A549 (cell line): ENCODE measurements around the gene BCAS3. TPM values are rescaled to one million over a fixed set of nuclear protein-coding genes. Genes with fewer than 3 reads are reported as not detected.

Source experiments
- ATAC-seq, 2 experiments: fragments of 200-7000 bp in 1 of 2; fragments of >200 bp in 1 of 2; cut with Nextera tagmentation in 1 of 2; cut with Tn5 transposase in 1 of 2; 3 replicates each; pipeline versions ENCODE4 v1.8.0 to v1.9.1; 2018 to 2020; ENCODE audit warnings: mild to moderate bottlenecking in 1 of 2, moderate library complexity in 1 of 2
- CTCF ChIA-PET: fragments of 300-600 bp; sonication (Branson Sonifier 250); formaldehyde crosslinking; extraction: SDS; loops from one replicate; lab custom pipeline; 2021; ENCODE audit warnings: antibody characterized with exemption, inconsistent platforms; lab: Yijun Ruan, JAX
- POLR2A ChIA-PET: fragments of 350-600 bp; formaldehyde crosslinking; extraction: SDS; loops from one replicate; lab custom pipeline; 2021; ENCODE audit warnings: antibody characterized with exemption, inconsistent platforms; lab: Yijun Ruan, JAX
- DNase-seq, 2 experiments: peaks; one replicate each; pipeline versions ENCODE4 v3.0.0 to v3.0.0-alpha.2; 2011 to 2016; ENCODE audit warnings: low read depth in 1 of 2, low spot score in 1 of 2
- FAIRE-seq: peaks from 2 replicates; lab custom pipeline; 2011; peaks lifted over from hg19 to GRCh38; lab: Jason Lieb, UNC
- H3K27ac ChIP-seq, 2 experiments: fragments of >200 bp; sonication (Bioruptor Twin); formaldehyde crosslinking; 3 replicates each; pipeline ENCODE4 v1.5.1; 2016 to 2017
- H3K4me1 ChIP-seq: fragments of >200 bp; sonication (Bioruptor Twin); formaldehyde crosslinking; 3 replicates; pipeline ENCODE4 v1.6.1; 2016
- H3K4me2 ChIP-seq: fragments of >200 bp; sonication (Bioruptor Twin); formaldehyde crosslinking; 3 replicates; pipeline ENCODE4 v1.6.1; 2016
- H3K4me3 ChIP-seq: fragments of >200 bp; sonication (Bioruptor Twin); formaldehyde crosslinking; 3 replicates; pipeline ENCODE4 v1.5.1; 2016
- H3K9me3 ChIP-seq: fragments of >200 bp; sonication (Bioruptor Twin); formaldehyde crosslinking; 3 replicates; pipeline ENCODE4 v1.6.1; 2016
- BHLHE40 ChIP-seq: IDR thresholded peaks from 2 replicates; pipeline ENCODE4 v1.6.1; 2012; ENCODE audit warnings: low read depth, low read length, inconsistent platforms
- CBX8 ChIP-seq: fragments of 200-600 bp; sonication (generic); IDR thresholded peaks from 2 replicates; pipeline ENCODE4 v1.6.1; 2016
- CEBPB ChIP-seq, 2 experiments: fragments of >200 bp in 1 of 2; sonication (Bioruptor Twin) in 1 of 2; formaldehyde crosslinking in 1 of 2; IDR thresholded peaks; 2 replicates each; pipeline ENCODE4 v1.6.1; 2012 to 2016
- CHD2 ChIP-seq: fragments of 150-350 bp; IDR thresholded peaks from 2 replicates; pipeline ENCODE4 v1.6.1; 2014; ENCODE audit warnings: low read length; ENCODE audit not compliant: partially characterized antibody
- CHD4 ChIP-seq: fragments of 200-600 bp; sonication (generic); IDR thresholded peaks from 2 replicates; pipeline ENCODE4 v1.6.1; 2016; ENCODE audit warnings: antibody characterized with exemption, mild to moderate bottlenecking, borderline replicate concordance
- EHF ChIP-seq: fragments of 250-450 bp; sonication (Bioruptor Pico); IDR thresholded peaks from 2 replicates; pipeline ENCODE4 v1.5.0; 2020; ENCODE audit warnings: mild to moderate bottlenecking
- FOXS1 ChIP-seq: fragments of 250-450 bp; sonication (Bioruptor Pico); IDR thresholded peaks from 2 replicates; pipeline ENCODE4 v1.5.0; 2020; ENCODE audit warnings: mild to moderate bottlenecking, moderate library complexity
- HDAC2 ChIP-seq: fragments of 200-600 bp; sonication (generic); IDR thresholded peaks from 2 replicates; pipeline ENCODE4 v1.6.1; 2016
- HEYL ChIP-seq: fragments of 250-450 bp; sonication (Bioruptor Pico); IDR thresholded peaks from 2 replicates; pipeline ENCODE4 v1.8.0; 2021; ENCODE audit warnings: mild to moderate bottlenecking, moderate library complexity
- HOXB13 ChIP-seq: fragments of 250-450 bp; sonication (Bioruptor Pico); IDR thresholded peaks from 2 replicates; pipeline ENCODE4 v1.5.0; 2020; ENCODE audit warnings: low read depth, mild to moderate bottlenecking, moderate library complexity
- KDM5A ChIP-seq: fragments of 200-600 bp; sonication (generic); IDR thresholded peaks from 2 replicates; pipeline ENCODE4 v1.6.1; 2016; ENCODE audit warnings: antibody characterized with exemption, mild to moderate bottlenecking
- MAFK ChIP-seq: fragments of 450-650 bp; IDR thresholded peaks from 2 replicates; pipeline ENCODE4 v1.6.1; 2014; ENCODE audit not compliant: partially characterized antibody
- MAZ ChIP-seq: fragments of 150-350 bp; IDR thresholded peaks from 2 replicates; pipeline ENCODE4 v1.6.1; 2014; ENCODE audit warnings: antibody characterized with exemption, low read depth, low read length, borderline replicate concordance
- RAD21 ChIP-seq, 2 experiments: fragments of >200 bp in 1 of 2; sonication (Bioruptor Twin) in 1 of 2; formaldehyde crosslinking in 1 of 2; IDR thresholded peaks in 1 of 2; conservative IDR thresholded peaks in 1 of 2; 2 replicates in 1 of 2; 3 replicates in 1 of 2; pipeline ENCODE4 v1.6.1; 2012 to 2018; ENCODE audit warnings: inconsistent platforms in 1 of 2
- RARB ChIP-seq: fragments of 250-450 bp; sonication (Bioruptor Pico); IDR thresholded peaks from 2 replicates; pipeline ENCODE4 v1.8.0; 2021; ENCODE audit warnings: mild to moderate bottlenecking, moderate library complexity
- SREBF2 ChIP-seq: fragments of 450-650 bp; IDR thresholded peaks from 2 replicates; pipeline ENCODE4 v1.6.1; 2014; ENCODE audit warnings: mild to moderate bottlenecking, moderate library complexity
- TFCP2L1 ChIP-seq: fragments of 250-450 bp; sonication (Bioruptor Pico); IDR thresholded peaks from 2 replicates; pipeline ENCODE4 v1.5.0; 2021; ENCODE audit warnings: mild to moderate bottlenecking
- TP53 ChIP-seq: fragments of 250-450 bp; sonication (Bioruptor Pico); IDR thresholded peaks from 2 replicates; pipeline ENCODE4 v1.5.0; 2021; ENCODE audit warnings: mild to moderate bottlenecking, moderate library complexity
- ZFP36 ChIP-seq: fragments of 450-650 bp; IDR thresholded peaks from 2 replicates; pipeline ENCODE4 v1.6.1; 2014; ENCODE audit warnings: borderline replicate concordance; ENCODE audit not compliant: partially characterized antibody
- ZNF302 ChIP-seq: fragments of 250-450 bp; sonication (Bioruptor Pico); IDR thresholded peaks from 2 replicates; pipeline ENCODE4 v1.9.0; 2021; ENCODE audit warnings: inconsistent platforms, mild to moderate bottlenecking, moderate library complexity
- WGBS: methylation state at CpG from one replicate; pipeline ENCODE4 v1.1.6; 2017; ENCODE audit errors: missing lambda C conversion rate; 5-methylcytosine and 5-hydroxymethylcytosine counted together
- polyA plus RNA-seq, 4 experiments: library from polyadenylated mRNA; depleted of rRNA in 3 of 4; stranded (reverse); fragments of >200 nt; fragmentation: RNase III in 1 of 4; extraction: RNeasy Plus Mini Kit Qiagen cat#74134 plus additional on column Dnase treatment in 1 of 4; gene quantifications; 2 replicates in 3 of 4; 3 replicates in 1 of 4; pipeline ENCODE4 v1.2.3, GENCODE V29; 2011 to 2017
- TF ChIP-seq, protein P1 (sequence below): fragments of >200 bp; sonication (Bioruptor Twin); formaldehyde crosslinking; IDR thresholded peaks from 3 replicates; pipeline ENCODE4 v1.6.1; 2016
- TF ChIP-seq, protein P2 (sequence below): IDR thresholded peaks from 2 replicates; pipeline ENCODE4 v1.6.1; 2012; ENCODE audit warnings: low read depth, borderline replicate concordance

BCAS3 gene
- polyA plus RNA-seq, 2 of the 4 experiments (the other 2 are of a cell fraction) = 14.7 to 43.4 TPM

DNA sequence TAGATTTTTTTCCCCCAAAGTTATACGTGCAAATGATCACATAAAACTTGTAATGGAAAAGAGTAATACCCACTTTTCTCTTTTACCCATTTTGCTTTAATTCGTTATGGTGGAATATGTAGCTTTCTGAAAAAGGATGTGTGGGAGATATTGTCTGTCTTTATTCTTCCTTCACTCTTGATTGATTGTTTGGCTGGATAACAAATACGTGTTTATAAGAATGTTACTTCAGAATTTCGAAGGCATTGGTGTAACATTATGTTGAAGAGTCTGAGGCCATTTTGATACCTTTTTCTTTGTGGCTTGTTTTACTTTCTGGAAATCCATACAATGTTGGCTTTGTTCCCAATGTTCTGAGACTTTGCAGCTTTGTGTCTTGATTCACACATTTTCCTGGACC is 71.4 kb downstream of the BCAS3 start:
- no peak overlapping the region for H3K4me3 ChIP-seq
- peak; percentile 59 for FAIRE-seq
- ChIA-PET POLR2A (no interaction called here), CTCF (interaction anchor here (0.5 kb wide), 1 partner anchor 24 kb away, joined by 4 read pairs; no protein-coding TSS in a partner anchor)
- no peak overlapping the region for H3K27ac ChIP-seq
- no peaks in the 10 kb centered on the region for H3K4me1 ChIP-seq
- no peaks in the 10 kb centered on the region for H3K9me3 ChIP-seq
- DNase-seq = no peak
- no peak for ATAC-seq
- WGBS = 74% methylated on average over 4 of the region's 4 CpGs
- TF ChIP-seq FOXS1 (CRISPR knock-in tag) (no peak), EHF (CRISPR knock-in tag) (no peak), ZNF302 (CRISPR knock-in tag) (no peak), ZFP36 (no peak), CBX8 (no peak), TP53 (no peak), HDAC2 (no peak), BHLHE40 (no peak), MAFK (no peak), TFCP2L1 (CRISPR knock-in tag) (no peak)
- TF ChIP-seq, protein P1, sequence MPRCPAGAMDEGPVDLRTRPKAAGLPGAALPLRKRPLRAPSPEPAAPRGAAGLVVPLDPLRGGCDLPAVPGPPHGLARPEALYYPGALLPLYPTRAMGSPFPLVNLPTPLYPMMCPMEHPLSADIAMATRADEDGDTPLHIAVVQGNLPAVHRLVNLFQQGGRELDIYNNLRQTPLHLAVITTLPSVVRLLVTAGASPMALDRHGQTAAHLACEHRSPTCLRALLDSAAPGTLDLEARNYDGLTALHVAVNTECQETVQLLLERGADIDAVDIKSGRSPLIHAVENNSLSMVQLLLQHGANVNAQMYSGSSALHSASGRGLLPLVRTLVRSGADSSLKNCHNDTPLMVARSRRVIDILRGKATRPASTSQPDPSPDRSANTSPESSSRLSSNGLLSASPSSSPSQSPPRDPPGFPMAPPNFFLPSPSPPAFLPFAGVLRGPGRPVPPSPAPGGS = no peak
- TF ChIP-seq, protein P2, sequence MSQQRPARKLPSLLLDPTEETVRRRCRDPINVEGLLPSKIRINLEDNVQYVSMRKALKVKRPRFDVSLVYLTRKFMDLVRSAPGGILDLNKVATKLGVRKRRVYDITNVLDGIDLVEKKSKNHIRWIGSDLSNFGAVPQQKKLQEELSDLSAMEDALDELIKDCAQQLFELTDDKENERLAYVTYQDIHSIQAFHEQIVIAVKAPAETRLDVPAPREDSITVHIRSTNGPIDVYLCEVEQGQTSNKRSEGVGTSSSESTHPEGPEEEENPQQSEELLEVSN = no peak
- H3K4me2 ChIP-seq = no peak overlapping the region

DNA sequence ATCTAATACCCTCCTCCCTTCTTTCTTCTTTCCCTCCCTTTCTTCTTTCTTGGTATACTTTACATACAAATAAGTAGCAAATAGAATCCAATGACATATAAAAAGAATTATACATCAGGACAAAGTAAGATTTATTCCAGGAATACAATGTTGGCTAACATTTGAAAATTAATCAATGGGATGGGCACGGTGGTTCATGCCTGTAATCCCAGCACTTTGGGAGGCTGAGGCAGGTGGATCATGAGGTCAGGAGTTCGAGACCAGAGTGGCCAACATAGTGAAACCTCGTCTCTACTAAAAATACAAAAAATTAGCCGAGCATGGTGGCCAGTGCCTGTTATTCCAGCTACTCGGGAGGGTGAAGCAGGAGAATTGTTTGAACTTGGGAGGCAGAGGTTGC is 72.1 kb downstream of the BCAS3 start:
- CTCF ChIA-PET = no interaction called here

DNA sequence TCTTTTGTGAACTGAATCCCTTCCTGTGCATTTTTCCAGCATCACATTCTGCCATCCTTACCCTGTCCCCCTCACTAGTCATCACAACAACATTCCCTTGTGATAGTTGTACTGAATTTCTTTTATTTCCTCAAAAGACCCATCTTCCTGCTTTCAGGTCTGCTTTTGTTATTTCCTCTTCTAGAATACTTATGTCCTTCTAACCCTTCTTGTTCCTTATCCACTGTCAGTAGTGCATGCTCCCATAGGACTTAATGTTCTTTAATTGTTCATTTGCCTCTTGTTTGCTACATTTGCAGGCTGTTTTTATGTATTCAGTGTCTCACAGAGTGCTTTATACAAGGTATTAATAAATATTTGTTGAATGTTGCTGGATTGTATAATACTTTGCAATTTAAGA is 73.0 kb downstream of the BCAS3 start:
- H3K9me3 ChIP-seq = no peaks in the 10 kb centered on the region
- CTCF ChIA-PET = no interaction called here
- no peak overlapping the region for H3K27ac ChIP-seq
- no peak overlapping the region for H3K4me3 ChIP-seq
- no peak for DNase-seq
- TF ChIP-seq HEYL (CRISPR knock-in tag) (no peak), EHF (CRISPR knock-in tag) (no peak), FOXS1 (CRISPR knock-in tag) (no peak), RARB (CRISPR knock-in tag) (no peak), RAD21 (conservative IDR thresholded peaks at IDR 0.05 in 1 of 2, IDR thresholded peaks at IDR 0.05 in 1 of 2) (no peak), CHD2 (no peak), CEBPB (IDR thresholded peaks at IDR 0.05) (no peak), HOXB13 (CRISPR knock-in tag) (no peak), MAZ (no peak)
- TF ChIP-seq, protein P1 = no peak
- TF ChIP-seq, all 56 proteins: peak for 0
- H3K4me1 ChIP-seq = no peaks in the 10 kb centered on the region
- ATAC-seq = no peak
- H3K4me2 ChIP-seq = no peak overlapping the region
- FAIRE-seq = no peak
- POLR2A ChIA-PET = no interaction called here

More for the DNA sequence above, 72.1 kb downstream of the BCAS3 start:
- FAIRE-seq (no peak), DNase-seq (no peak), ATAC-seq (no peak)
- TF ChIP-seq TFCP2L1 (CRISPR knock-in tag) (no peak), CHD4 (no peak), KDM5A (no peak), CHD2 (no peak), RAD21 (conservative IDR thresholded peaks at IDR 0.05 in 1 of 2, IDR thresholded peaks at IDR 0.05 in 1 of 2) (no peak), SREBF2 (no peak)
- POLR2A ChIA-PET = no interaction called here
- no peaks in the 10 kb centered on the region for H3K9me3 ChIP-seq
- H3K27ac ChIP-seq = no peak overlapping the region
- H3K4me1 ChIP-seq = no peaks in the 10 kb centered on the region
- no peak overlapping the region for H3K4me3 ChIP-seq
- 80% methylated on average over 5 of the region's 5 CpGs for WGBS
- no peak overlapping the region for H3K4me2 ChIP-seq
